ENCODE results near the gene TBC1D9. TPM values are rescaled to one million over a fixed set of nuclear protein-coding genes. Genes with fewer than 3 reads are reported as not detected.

TBC1D9 gene
- total RNA-seq, 1 donor from 2014 or later: 15.0 TPM

GRCh38 chr4:140732780-140733179 is 23.4 kb downstream of the TBC1D9 start:
- intact Hi-C loops (cut with DNase I): no loop called here
- no peak for DNase-seq (ENCODE audit: low spot score)

DNA sequence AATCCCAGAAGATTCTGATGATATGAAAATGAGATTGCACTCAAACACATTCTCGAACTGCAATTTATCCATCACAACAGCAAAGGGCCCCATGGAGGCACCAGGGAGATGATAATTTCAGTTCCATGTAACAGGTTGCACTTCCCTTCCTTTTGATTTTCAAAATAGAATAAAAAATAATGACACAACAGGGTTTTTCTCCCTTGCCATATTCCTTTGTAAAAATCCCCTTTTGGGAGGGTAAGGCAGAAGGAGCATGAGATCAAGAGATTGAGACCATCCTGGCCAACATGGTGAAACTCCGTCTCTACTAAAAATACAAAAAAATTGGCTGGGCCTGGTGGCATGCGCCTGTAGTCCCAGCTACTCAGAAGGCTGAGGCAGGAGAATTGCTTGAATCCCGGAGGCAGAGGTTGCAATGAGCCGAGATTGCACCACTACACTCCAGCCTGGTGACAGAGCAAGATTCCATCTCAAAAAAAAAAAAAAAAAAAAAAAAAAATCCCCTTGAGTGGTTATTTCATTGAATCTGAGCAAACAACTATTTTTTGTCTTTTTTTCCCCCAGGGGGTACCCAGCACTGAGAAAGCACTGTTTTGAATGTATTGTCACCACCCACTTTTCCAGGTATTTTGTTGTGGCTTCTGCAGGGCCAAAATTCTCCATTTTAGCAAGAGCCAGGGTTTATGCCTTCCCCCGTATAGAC is 26.7 kb downstream of the TBC1D9 start:
- no peak for DNase-seq (ENCODE audit: low spot score)
- intact Hi-C loops (cut with DNase I): no loop called here

DNA sequence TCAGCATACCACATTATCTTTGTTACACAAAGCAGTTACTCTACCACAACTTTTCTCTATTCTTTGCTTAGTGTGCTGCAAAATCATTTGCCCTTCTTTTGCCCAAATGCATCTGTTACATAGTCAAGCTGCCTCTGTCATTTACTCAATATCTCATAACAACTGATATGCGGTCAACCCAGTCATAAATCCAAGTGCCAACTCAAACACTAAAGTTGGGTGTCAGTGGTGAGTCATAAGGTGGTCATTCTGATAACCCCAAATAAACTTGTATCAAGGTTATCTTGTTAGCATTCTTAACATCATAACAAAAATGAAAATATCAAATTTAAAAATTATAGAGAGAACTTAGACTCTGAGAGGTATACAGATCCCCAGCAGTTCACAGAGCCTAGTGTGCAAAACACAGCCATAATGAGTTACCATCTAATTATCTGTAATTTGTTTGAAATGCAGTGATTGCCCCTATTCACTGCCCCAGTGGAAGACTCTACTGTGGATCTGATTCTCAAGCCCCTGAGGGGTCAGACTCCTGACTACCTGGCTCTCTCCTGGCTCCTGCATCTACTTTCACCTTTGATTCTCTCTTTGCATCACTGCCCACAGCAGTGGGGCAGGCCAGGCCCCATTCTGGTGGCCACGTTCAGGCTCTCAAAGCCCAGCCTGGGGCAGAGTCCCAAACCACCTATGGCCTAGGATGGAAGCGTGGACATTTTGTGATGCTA is 29.2 kb downstream of the TBC1D9 start:
- no peak for DNase-seq (ENCODE audit: low spot score)
- intact Hi-C loops (cut with DNase I): no loop called here

DNA sequence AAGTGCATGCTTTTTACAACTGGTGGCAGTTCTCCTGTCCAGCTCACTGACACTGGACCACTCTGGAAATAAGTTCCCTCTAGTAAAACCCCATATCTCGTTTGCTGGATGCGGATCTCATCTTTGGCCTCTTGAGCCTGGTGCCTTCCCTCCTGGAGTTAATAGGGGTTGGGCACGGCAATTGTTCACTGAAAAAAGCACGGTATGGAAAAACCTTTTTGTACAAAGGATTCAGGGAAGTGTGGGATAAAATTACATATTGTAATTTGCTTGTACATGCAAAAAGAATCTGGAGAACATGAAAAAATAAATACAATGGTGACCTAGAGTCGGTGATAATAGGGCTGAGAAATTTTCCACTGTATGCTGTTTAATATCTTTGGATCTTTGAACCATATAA is 30.6 kb downstream of the TBC1D9 start:
- no peak for DNase-seq (ENCODE audit: low spot score)
- intact Hi-C loops (cut with DNase I): no loop called here

DNA sequence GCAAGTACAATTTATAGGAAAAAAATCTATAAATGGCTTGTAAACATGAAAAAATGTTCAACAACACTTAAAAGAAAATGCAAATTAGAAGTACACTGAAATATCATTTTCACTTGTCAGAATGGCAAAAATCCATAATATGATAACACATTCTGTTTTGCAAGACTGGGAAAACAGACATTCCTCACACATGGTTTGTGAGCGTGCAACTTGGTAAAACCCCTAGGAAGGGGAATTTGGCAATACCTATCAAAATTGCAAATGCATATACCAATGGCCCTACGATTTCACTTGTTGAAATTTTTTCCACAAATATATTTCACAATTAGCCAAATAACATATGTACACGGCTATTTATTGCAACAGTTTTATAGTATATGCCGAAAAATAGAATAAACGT is 31.4 kb downstream of the TBC1D9 start:
- no peak for DNase-seq (ENCODE audit: low spot score)
- intact Hi-C loops (cut with DNase I): no loop called here

- intact Hi-C loops (cut with DNase I): no loop called here
- no peak for DNase-seq (ENCODE audit: low spot score)
Observed at GRCh38 chr4:140720387-140721304, 35.5 kb downstream of the TBC1D9 start.

DNA sequence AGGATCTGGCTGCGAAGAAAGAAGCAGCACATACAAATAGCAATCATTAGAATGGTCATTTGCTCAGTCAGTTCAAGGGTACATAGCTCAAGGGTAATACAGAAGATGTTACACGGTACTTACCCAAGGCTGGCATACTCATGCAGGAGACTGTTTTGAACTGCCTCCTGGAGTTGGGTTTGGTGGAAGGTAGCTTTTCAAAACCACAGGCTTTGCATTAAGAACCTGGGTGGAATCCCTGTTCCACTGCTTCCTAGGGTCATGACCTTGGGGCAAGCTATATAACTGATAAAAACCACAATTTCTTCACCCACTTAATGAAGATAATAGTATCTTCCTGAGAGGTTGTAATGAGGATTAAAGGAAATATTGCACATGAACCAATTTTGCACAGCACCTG is 36.5 kb downstream of the TBC1D9 start:
- intact Hi-C loops (cut with DNase I): no loop called here
- no peak for DNase-seq (ENCODE audit: low spot score)

DNA sequence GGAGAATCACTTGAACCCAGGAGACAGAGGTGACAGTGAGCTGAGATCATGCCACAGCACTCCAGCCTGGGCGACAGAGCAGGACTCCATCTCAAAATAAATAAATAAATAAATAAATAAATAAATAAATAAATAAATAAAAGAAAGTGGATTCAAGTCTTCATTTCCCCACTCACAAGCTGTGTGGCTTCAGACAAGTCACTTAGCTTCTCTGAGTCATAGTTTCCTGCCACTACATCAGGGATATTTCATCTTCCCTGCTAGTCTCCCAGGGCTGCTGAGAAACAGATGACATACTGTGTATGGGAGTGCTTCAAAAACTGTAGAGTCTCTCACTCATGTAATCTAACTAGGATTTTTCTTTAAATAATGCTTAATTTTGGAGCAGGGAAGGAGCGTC is 37.2 kb downstream of the TBC1D9 start:
- no peak for DNase-seq (ENCODE audit: low spot score)
- intact Hi-C loops (cut with DNase I): no loop called here

DNA sequence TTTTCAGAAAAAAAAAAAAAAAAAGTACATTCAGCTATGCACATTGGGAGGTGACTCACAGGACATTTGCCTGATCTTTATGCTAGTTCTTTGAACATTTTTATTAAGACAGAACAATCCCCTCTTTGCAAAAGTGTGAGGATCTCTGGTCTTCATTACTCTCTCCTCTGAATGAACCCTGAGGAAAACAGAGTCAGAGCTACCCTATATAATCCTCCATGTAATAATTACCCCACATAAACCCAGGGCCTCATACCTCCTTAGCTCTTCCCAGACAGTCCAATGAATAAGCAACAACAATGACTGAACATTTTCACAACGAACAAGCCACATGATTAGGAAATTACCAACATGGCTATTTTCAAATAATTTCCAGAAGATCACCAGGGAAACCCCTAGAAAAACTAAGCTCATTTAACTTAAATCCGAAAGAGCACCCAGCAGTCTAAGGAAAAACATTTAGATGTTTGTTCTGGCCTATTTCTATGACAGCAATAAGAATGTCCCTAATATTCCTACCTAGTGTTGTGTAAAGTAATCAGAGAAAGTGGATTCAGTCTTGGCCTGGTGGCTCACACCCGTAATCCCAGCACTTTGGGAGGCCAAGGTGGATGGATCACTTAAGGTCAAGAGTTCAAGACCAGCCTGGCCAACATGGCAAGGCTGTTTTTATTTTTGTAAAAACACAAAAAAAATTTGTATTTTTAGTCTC is 37.8 kb downstream of the TBC1D9 start:
- DNase-seq (ENCODE audit: low spot score): no peak
- intact Hi-C loops (cut with DNase I): no loop called here

DNA sequence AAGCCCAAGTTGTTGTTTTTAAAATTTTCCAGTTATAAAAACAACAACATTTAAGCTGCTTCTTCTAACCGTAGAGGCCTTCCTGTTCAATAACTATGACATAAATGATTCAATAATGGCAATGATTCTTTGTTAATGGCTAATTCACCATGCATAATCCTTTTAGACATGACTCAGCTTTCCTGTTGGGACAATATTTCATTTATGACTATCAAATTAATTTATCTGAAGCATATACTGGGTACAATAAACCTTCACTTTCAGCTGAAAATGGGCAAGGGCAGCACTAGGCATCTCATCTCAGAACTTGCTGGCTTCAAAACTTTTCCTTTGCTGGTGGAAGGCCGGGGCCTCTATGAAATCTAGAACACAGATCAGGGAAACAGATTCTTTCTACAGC is 38.9 kb downstream of the TBC1D9 start:
- intact Hi-C loops (cut with DNase I): no loop called here
- no peak for DNase-seq (ENCODE audit: low spot score)

DNA sequence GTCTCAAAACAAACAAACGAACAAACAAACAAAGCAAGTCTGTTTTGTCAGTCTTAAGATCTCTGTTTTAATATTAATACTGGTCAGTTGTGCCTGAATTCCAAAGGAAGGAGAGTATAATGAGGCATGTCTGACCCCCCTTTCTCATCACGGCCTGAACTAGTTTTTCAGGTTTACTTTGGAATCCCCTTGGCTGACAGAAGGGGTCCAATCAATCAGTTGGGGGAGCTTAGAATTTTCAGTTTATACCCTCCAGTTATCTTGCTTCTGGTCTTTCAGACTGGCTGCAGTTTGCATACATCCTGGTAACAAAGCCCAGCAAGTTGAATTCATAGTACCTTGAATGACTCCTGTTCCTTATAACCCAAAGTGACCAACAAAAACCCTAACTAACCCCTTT is 41.1 kb downstream of the TBC1D9 start:
- intact Hi-C loops (cut with DNase I): no loop called here
- DNase-seq (ENCODE audit: low spot score): no peak

DNA sequence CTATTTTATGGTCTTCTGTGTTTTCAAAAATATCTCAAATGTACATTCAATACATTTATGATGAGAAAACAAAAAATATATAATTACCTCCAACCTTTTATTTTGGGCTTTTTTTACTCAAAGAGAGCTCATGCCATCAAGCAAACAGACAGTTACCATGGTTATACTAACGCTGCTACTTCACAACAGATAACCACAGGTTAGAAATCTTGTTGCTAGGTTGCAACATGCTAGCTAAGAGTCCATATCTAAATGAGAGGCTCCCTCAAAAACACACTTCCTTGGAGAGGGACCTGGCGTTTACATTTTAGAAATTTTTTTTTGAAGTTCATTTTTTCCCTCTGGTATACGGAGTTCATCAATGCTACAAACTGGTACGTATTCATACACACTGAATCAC is 44.3 kb downstream of the TBC1D9 start:
- intact Hi-C loops (cut with DNase I): no loop called here
- no peak for DNase-seq (ENCODE audit: low spot score)

DNA sequence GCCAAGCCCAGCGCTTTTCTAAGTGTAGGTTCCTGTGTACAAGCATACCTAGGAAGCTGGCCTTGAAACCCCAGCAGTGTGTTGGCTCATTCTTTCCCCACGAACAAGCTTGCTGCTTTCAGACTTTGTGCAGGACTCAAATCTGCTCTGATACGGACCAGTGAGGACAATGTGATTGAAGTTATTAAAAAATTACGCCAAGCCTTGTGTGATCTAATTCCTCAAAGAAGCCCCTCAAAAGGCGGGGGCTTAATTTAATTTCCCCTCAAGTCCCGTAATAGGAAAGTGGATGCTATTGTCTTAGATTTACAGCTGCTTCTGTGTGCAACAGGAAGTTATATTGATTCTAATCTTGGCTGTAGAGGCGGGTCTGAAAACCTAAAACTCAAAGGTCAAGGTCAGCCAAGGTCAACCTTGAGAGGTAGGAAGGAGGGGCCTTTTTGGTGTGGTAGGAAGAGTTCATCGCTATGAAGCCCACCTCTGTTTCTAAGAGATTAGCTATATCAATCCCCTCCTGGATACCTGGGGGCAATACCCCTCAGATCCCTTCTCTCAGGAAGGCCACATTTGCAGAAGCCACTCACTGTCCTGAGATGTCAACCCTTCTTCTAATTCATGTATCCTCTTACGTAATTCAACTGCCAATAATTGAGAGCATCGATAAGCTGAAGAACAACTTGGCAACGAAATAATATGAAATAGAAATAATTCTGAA is 45.1 kb downstream of the TBC1D9 start:
- no peak for DNase-seq (ENCODE audit: low spot score)
- intact Hi-C loops (cut with DNase I): no loop called here

- DNase-seq (ENCODE audit: low spot score): no peak
- intact Hi-C loops (cut with DNase I): no loop called here
Observed at GRCh38 chr4:140707325-140707724, 48.9 kb downstream of the TBC1D9 start.

DNA sequence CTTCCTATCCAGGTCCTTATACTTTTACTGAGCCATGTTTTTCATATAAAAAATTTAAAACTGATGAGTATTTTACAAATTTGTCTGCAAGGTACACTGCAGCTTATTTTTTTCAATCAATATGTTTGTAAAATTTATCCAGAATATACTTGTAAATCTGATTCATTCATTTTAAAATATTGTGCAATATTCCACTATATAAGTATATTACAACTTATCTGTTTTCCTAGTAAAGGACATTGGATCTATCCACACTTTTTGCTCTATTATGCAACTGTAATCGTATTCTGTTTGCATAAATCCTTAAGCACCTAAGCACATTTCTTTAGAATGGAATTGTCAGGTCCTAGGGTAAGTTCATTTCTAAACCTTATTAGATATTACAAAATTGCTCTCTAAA is 49.5 kb downstream of the TBC1D9 start:
- DNase-seq (ENCODE audit: low spot score): no peak
- intact Hi-C loops (cut with DNase I): no loop called here

DNA sequence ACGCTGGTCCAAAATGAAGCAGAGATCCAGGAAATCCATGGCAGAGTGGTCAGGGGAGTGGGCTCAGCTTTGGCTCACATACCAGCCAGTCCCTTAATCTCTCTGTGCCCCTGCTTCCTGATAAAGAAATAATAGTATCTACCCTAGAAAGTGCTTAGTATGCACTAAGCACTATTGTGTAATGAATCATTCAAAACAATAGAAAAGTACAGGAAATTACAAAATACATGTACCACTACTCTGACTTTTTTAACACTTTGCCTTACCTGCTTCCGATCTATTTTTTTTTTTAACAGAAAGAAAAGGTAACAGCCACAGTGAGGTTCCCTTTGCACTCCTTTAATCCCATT is 49.9 kb downstream of the TBC1D9 start:
- intact Hi-C loops (cut with DNase I): no loop called here
- no peak for DNase-seq (ENCODE audit: low spot score)

- intact Hi-C loops (cut with DNase I): no loop called here
- DNase-seq (ENCODE audit: low spot score): no peak
Observed at GRCh38 chr4:140705625-140706275, 50.4 kb downstream of the TBC1D9 start.

GRCh38 chr4:140704964-140705363 is 51.2 kb downstream of the TBC1D9 start:
- DNase-seq (ENCODE audit: low spot score): no peak
- intact Hi-C loops (cut with DNase I): no loop called here
